KMS-11 (cell line): ENCODE measurements around the gene AAMDC.
"Not testable (repeated sequence)": the region's sequence is repeated elsewhere in the genome, so short reads cannot be mapped to it uniquely, and the experiment has no call there.

Source experiments
- H2AFZ ChIP-seq: fragments of 200-600 bp; sonication (generic); 2 replicates; pipeline ENCODE4 v1.6.1; 2016; ENCODE audit warnings: antibody characterized with exemption, mixed run types, low read depth
- H3K27ac ChIP-seq: fragments of 200-600 bp; sonication (generic); 2 replicates; pipeline ENCODE4 v1.6.1; 2016; ENCODE audit warnings: mild to moderate bottlenecking, mixed run types
- H3K27me3 ChIP-seq: fragments of 200-600 bp; sonication (generic); 2 replicates; pipeline ENCODE4 v1.6.1; 2017; ENCODE audit warnings: mild to moderate bottlenecking, low read depth, mixed run types, moderate library complexity; ENCODE audit not compliant: insufficient read depth
- H3K36me3 ChIP-seq: fragments of 200-600 bp; sonication (generic); 2 replicates; pipeline ENCODE4 v1.6.1; 2017; ENCODE audit warnings: mild to moderate bottlenecking, mixed run types; ENCODE audit not compliant: insufficient read depth
- H3K4me1 ChIP-seq: fragments of 200-600 bp; sonication (generic); 2 replicates; pipeline ENCODE4 v1.6.1; 2016; ENCODE audit warnings: mild to moderate bottlenecking, low read depth, mixed run types; ENCODE audit not compliant: poor library complexity, severe bottlenecking
- H3K4me2 ChIP-seq: fragments of 200-600 bp; sonication (generic); 2 replicates; pipeline ENCODE4 v1.7.0; 2016; ENCODE audit warnings: mild to moderate bottlenecking, mixed run types
- H3K4me3 ChIP-seq: fragments of 200-600 bp; sonication (generic); IDR thresholded peaks from 2 replicates; pipeline ENCODE4 v1.6.1; 2017; ENCODE audit warnings: low read depth, low read length, mixed read lengths; ENCODE audit not compliant: insufficient read depth
- H3K79me2 ChIP-seq: fragments of 200-600 bp; sonication (generic); 2 replicates; pipeline ENCODE4 v1.6.1; 2016; ENCODE audit warnings: low read depth, mixed run types; ENCODE audit not compliant: insufficient read depth
- H3K9ac ChIP-seq: fragments of 200-600 bp; sonication (generic); 2 replicates; pipeline ENCODE4 v1.6.1; 2016; ENCODE audit warnings: mild to moderate bottlenecking, mixed run types
- H4K20me1 ChIP-seq: fragments of 200-600 bp; sonication (generic); 2 replicates; pipeline ENCODE4 v1.6.1; 2016; ENCODE audit warnings: mild to moderate bottlenecking, mixed run types; ENCODE audit not compliant: insufficient read depth
- TF ChIP-seq, protein P1 (sequence below): fragments of 200-600 bp; sonication (generic); conservative IDR thresholded peaks from 2 replicates; pipeline ENCODE4 v1.6.1; 2017; ENCODE audit warnings: low read depth, mild to moderate bottlenecking, antibody characterized with exemption, low read length, moderate library complexity, mixed read lengths

Gene AAMDC

DNA sequence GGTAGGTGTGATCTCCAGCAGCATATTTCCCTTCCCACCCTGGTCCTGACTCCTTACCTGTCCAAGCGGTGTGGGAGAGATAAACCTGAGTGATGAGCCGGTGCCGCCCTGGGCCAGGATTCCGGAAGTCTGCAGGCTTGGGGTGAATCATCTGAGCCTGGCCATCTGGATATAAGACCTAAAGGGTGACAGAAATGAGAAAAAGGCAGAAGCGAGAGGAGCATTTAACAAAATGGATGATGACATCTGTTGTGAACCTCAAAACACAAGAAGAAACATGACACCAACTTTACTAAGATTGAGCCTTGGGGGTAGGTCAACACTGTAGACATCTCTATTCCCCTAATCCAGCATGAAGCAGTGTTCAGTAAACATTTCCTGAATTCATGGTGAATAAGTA is 62.8 kb downstream of the AAMDC start:
- Histone ChIP-seq H3K9ac (no peak overlapping the region), H3K4me2 (no peak overlapping the region), H3K36me3 (no peaks in the 10 kb centered on the region; the same call in 1 of the 2 replicates), H4K20me1 (no peaks in the 10 kb centered on the region), H2AFZ (no peak overlapping the region), H3K27ac (no peak overlapping the region), H3K4me1 (peaks cover 42% of the 10 kb centered on the region), H3K27me3 (no peaks in the 10 kb centered on the region), H3K79me2 (no peaks in the 10 kb centered on the region), H3K4me3 (no peak overlapping the region)
- TF ChIP-seq, protein P1, sequence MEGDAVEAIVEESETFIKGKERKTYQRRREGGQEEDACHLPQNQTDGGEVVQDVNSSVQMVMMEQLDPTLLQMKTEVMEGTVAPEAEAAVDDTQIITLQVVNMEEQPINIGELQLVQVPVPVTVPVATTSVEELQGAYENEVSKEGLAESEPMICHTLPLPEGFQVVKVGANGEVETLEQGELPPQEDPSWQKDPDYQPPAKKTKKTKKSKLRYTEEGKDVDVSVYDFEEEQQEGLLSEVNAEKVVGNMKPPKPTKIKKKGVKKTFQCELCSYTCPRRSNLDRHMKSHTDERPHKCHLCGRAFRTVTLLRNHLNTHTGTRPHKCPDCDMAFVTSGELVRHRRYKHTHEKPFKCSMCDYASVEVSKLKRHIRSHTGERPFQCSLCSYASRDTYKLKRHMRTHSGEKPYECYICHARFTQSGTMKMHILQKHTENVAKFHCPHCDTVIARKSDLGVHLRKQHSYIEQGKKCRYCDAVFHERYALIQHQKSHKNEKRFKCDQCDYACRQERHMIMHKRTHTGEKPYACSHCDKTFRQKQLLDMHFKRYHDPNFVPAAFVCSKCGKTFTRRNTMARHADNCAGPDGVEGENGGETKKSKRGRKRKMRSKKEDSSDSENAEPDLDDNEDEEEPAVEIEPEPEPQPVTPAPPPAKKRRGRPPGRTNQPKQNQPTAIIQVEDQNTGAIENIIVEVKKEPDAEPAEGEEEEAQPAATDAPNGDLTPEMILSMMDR: no peak

DNA sequence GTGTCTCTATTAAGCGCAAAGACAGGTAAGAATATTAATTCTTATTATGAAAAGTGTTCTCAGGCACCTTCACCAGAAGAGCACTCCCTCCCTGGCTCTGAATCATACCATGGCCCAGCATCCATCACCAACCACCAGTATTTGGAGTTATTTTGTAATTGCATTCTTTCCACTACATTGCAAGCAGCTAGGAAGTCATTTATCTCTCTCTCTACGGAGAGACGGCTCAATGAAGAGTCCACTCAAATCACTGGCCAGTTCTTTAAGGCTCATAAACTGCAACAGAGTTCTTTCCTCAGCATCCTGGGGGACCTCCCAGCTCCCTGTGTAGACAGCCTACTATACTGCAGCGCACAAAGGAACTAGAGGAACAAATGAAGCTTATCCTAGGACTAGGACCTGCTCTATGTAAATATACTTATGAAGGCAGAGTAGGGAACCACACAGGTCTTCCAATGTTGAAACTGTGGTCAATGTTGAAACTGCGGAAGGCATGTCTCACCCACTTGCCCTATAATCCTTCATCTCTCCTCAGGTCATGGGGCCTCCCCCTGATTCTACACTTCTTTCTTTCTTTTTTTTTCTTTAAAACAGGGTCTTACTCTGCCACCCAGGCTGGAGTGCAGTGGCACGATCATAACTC is 63.4 kb downstream of the AAMDC start:
- H3K27me3 ChIP-seq: no peaks in the 10 kb centered on the region
- H3K4me1 ChIP-seq: peaks cover 37% of the 10 kb centered on the region
- no peaks in the 10 kb centered on the region; the same call in 1 of the 2 replicates for H3K36me3 ChIP-seq
- no peak overlapping the region for H3K9ac ChIP-seq
- H3K79me2 ChIP-seq: no peaks in the 10 kb centered on the region
- no peak overlapping the region for H3K4me3 ChIP-seq
- no peak overlapping the region for H3K4me2 ChIP-seq
- no peak overlapping the region for H2AFZ ChIP-seq
- no peak overlapping the region for H3K27ac ChIP-seq
- H4K20me1 ChIP-seq: no peaks in the 10 kb centered on the region
- TF ChIP-seq, protein P1: no peak

DNA sequence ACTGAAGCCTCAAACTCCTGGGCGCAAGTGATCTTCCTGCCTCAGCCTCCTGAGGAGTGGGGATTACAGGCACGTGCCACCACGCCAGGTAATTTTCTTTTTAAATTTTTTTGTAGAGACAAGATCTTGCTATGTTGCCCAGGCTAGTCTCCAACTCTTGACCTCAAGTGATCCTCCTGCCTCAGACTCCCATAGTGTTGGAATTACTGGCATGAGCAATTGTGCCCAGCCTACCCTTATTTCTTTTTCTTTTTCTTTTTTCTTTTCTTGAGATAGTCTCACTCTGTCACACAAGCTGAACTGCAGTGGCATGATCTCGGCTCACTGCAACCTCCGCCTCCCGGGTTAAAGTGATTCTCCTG is 63.9 kb downstream of the AAMDC start:
- Histone ChIP-seq H3K27me3 (no peaks in the 10 kb centered on the region), H4K20me1 (no peaks in the 10 kb centered on the region), H3K4me3 (no peak overlapping the region), H3K27ac (no peak overlapping the region), H3K9ac (no peak overlapping the region), H3K4me1 (peaks cover 32% of the 10 kb centered on the region), H3K36me3 (no peaks in the 10 kb centered on the region; the same call in 1 of the 2 replicates), H3K79me2 (no peaks in the 10 kb centered on the region), H2AFZ (no peak overlapping the region), H3K4me2 (no peak overlapping the region)
- TF ChIP-seq, protein P1: no peak

DNA sequence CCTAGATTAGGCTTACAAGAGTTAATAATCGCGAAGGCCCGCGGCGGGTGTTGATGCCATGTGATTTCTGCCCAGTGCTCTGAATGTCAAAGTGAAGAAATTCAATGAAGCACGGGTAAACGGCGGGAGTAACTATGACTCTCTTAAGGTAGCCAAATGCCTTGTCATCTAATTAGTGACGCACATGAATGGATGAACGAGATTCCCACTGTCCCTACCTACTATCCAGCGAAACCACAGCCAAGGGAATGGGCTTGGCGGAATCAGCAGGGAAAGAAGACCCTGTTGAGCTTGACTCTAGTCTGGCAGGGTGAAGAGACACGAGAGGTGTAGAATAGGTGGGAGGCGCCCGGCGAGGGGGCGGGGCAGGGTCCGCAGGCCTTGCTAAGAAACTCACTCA is 65.5 kb downstream of the AAMDC start:
- Histone ChIP-seq H3K27me3 (no peaks in the 10 kb centered on the region), H3K36me3 (no peaks in the 10 kb centered on the region; the same call in 1 of the 2 replicates), H4K20me1 (no peaks in the 10 kb centered on the region), H3K27ac (no peak overlapping the region), H3K4me1 (peaks cover 16% of the 10 kb centered on the region), H3K9ac (no peak overlapping the region), H3K79me2 (no peaks in the 10 kb centered on the region), H2AFZ (no peak overlapping the region), H3K4me2 (no peak overlapping the region), H3K4me3 (no peak overlapping the region)
- TF ChIP-seq, protein P1: no peak

DNA sequence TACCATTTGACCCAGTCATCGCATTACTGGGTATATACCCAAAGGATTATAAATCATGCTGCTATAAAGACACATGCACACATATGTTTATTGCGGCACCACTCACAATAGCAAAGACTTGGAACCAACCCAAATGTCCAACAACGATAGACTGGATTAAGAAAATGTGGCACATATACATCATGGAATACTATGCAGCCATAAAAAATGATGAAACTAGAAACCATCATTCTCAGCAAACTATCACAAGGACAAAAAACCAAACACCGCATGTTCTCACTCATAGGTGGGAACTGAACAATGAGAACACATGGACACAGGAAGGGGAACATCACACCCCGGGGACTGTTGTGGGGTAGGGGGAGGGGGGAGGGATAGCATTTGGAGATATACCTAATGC is 68.1 kb downstream of the AAMDC start:
- H3K4me1 ChIP-seq, H2AFZ ChIP-seq, H3K4me2 ChIP-seq, H3K36me3 ChIP-seq, H3K27ac ChIP-seq, H3K27me3 ChIP-seq, H3K4me3 ChIP-seq, H4K20me1 ChIP-seq, H3K79me2 ChIP-seq, H3K9ac ChIP-seq: not testable (repeated sequence)

DNA sequence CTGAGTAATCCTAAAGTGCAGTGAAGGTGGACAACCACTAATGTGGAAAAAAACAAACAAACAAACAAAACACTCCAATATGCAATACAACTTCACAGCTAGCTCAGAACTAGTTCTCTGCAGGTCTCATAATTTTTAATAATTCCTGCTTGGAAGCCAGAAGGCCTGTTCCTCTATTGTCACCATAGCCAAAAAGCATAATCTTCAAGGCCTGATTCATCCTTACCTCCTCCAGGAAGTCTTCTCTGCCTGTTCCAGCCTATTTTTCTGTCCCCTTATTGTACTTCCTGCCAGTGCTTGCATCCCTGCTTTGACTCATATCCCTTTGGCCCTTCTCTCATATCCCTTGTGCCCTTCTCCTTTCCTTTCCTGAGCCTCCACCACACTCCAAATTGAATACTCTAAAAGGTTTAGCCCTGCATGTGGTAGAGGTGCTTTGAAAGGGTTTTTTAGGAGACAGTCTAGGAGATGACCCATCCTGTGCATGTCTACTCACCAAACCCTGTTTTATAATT is 69.2 kb downstream of the AAMDC start:
- not testable (repeated sequence) for H3K4me2 ChIP-seq

DNA sequence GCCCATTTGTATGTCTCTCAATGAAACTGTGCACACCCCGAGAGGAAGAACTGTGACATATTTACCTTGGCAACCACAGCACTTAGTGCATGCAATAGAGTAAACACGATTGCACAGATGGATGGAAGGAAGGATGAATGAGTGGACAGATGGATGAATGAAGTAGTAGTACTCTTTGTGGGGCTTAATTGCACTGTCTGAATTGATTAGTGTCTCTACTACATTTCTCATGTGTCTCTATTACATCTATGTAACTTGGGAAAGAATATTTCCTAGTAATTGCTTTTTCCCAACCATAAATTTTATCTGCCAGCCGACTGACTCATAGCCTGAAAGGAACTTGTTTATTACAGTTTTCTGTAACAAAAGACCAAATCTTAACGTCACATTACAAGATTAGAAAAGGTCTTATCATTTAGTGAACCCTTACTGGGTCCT is 69.7 kb downstream of the AAMDC start:
- H3K4me3 ChIP-seq, H2AFZ ChIP-seq, H4K20me1 ChIP-seq, H3K9ac ChIP-seq, H3K36me3 ChIP-seq, H3K4me1 ChIP-seq, H3K27ac ChIP-seq, H3K4me2 ChIP-seq, H3K27me3 ChIP-seq, H3K79me2 ChIP-seq: not testable (repeated sequence)

More for the DNA sequence above, 69.2 kb downstream of the AAMDC start:
- H3K79me2 ChIP-seq, H3K36me3 ChIP-seq, H3K27ac ChIP-seq, H4K20me1 ChIP-seq, H2AFZ ChIP-seq, H3K4me3 ChIP-seq, H3K4me1 ChIP-seq, H3K27me3 ChIP-seq, H3K9ac ChIP-seq: not testable (repeated sequence)
